Activated T-cell treated with anti-CD3 and anti-CD28 coated beads for 48 hours (primary cell): ENCODE results near the gene CUX1.
A peak's percentile ranks its signal among the peaks of the same experiment; 100 is the strongest.
"Not testable (repeated sequence)": the region's sequence is repeated elsewhere in the genome, so short reads cannot be mapped to it uniquely, and the experiment has no call there.

Experiments used
- DNase-seq: peaks from one replicate; pipeline ENCODE4 v3.0.0-alpha.2; 2020; ENCODE audit warnings: low read depth

The CUX1 gene

GRCh38 chr7:101917566-101917965 is 100.1 kb downstream of the CUX1 start:
- DNase-seq: no peak

DNA sequence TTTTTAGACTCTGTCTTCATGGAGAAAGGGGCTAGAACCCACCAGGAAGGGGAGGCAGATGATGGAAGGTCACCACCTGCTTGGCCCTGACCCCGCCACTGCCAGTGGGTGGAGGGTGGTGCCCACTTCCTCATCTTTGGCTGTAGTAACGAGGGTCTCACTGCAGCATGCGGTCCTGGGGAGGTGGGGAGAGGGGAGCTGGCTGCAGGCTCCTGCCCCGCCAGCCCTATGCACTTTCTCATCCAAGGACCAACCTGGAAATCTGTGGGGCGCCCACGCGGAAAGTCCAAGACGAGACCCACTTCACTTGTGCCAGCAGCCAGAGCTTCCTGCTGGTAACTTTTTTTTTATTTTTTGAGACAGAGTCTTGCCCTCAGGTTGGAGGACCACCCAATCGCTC is 101.0 kb downstream of the CUX1 start:
- DNase-seq: no peak

- no peak for DNase-seq
These were observed 102.1 kb downstream of the CUX1 start for GRCh38 chr7:101919363-101920115.

DNA sequence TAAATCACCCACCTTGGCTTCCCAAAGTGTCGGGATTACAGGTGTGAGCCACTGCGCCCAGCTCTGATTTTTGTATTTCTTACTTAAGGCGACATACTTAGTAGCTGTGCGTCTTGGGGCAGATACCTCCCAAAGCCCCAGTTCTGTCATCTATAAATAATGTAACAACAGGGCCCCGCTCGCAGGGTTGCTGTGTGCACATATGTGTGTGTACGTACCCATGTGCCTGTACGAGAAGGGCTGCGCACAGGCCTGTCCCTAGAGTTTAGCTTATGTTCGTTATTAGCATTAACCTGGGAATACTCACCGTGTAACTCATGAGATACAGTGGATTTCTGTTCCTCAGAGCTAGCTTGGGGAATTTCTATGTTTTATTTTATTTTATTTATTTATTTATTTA is 103.6 kb downstream of the CUX1 start:
- DNase-seq: no peak

DNA sequence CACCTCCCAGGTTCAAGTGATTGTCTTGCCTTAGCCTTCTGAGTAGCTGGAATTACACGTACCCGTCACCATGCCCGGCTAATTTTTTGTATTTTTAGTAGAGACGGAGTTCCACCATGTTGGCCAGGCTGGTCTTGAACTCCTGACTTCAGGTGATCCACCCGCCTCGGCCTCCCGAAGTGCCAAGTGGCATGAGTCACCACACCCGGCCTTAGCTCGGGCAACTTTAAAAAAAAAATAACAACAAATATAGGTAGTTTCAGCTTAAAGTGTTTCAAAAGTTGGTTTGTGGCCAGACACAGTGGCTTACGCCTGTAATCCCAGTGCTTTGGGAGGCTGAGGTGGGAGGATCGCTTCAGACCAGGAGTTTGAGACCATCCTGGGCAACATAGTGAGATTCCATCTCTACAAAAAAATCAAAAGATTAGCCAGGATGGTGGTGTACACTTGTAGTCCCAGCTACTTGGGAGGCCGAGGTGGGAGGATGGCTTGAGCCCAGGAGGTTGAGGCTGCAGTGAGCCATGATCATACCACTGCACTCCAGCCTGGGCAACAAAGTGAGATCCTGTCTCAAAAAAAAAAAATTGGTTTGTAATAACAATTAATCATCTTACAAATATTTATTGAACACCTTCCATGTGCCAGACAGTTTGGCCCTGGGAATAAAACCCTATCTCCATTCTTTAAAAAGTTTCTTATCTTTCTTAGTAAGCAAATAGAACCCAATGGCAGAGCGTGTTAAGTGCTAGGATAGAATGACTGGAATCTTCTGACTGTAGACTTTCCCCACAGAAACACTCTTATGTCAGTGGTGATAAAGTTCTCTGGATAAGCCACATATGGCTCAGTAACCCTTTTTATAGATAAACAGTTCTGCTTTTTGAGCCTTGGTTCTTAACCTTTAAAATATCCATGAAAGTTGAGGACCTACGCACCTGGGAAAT is 104.4 kb downstream of the CUX1 start:
- DNase-seq: not testable (repeated sequence)

- no peak for DNase-seq
These were observed 105.5 kb downstream of the CUX1 start for GRCh38 chr7:101922631-101923601.

- no peak for DNase-seq
These were observed 106.2 kb downstream of the CUX1 start for GRCh38 chr7:101923602-101923985.

GRCh38 chr7:101924171-101924570 is 106.7 kb downstream of the CUX1 start:
- peak; percentile 12 for DNase-seq

GRCh38 chr7:101926265-101926664 is 108.8 kb downstream of the CUX1 start:
- DNase-seq: no peak

DNA sequence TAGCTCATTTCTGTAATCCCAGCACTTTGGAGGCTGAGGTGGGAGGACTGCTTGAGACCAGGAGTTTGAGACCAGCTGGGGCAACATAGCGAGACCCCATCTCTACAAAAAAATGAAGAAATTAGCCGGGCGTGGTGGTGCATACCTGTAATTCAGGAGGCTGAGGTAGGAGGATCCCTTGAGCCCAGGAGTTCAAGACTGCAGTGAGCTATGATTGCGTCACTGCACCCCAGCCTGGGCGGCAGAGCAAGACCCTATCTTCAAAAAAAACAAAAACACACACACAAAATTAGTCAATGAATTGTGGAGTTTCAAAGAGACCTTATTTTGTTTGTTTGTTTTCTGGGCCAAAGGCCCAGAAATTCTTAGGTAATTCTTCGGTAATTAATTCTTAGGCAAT is 110.0 kb downstream of the CUX1 start:
- no peak for DNase-seq

DNA sequence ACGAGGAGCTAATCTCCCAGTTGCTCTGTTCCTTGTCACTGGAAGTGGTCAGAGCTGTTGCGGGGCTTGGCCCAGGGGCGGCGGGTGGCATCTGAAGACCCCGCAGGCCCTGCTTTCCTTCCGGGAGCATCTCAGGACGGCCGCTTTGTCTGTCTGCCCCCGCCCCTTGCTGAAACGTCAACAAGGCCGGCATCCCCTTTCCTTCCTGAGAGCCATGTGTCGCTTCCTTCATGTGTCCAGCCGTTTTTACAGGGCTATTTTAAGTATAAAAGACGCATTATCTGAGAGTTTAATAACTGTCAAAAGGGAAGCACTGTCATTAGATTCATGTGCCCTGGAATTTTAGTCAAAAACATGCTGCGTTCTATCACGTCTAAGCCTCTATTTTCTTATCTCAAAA is 110.4 kb downstream of the CUX1 start:
- no peak for DNase-seq

DNA sequence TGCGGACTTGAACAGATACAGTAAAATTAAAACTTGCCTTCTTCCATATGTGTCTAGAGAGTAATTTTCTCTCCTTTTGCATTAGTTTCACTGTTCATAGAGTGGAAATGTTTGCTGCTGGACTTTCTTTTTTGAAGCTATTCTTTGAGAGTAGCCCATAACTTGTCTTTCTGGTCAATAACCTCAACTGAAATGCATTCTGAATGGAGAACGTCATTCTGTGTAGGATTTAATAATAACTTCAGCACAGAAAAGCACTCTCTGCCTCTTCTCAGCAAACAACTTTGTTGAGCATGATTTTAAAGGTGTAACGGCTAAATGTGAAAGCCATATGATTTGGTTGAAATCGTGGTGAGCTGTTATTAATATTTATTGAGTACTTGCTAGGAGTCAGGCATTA is 111.8 kb downstream of the CUX1 start:
- DNase-seq: no peak

GRCh38 chr7:101929911-101930310 is 112.5 kb downstream of the CUX1 start:
- DNase-seq: not testable (repeated sequence)

GRCh38 chr7:101932083-101932482 is 114.7 kb downstream of the CUX1 start:
- no peak for DNase-seq

DNA sequence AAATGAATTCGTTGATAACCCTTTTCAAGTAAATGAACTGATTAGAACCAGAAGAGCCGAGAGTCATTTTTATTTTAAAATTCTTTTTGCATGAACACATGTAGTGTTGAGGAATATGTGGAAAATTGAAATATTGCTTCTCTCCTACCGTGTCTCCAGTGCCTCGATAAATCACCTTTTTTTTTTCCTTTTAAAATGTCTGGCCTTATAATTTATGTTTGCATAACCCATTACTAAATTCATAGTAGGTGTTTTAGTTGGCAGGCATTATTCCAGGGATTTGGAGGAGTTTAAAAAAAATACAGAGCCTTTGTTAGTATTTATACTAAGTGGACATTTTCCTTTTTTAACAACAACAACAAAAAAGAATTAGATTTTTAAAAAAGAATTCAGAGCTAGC is 115.6 kb downstream of the CUX1 start:
- no peak for DNase-seq

DNA sequence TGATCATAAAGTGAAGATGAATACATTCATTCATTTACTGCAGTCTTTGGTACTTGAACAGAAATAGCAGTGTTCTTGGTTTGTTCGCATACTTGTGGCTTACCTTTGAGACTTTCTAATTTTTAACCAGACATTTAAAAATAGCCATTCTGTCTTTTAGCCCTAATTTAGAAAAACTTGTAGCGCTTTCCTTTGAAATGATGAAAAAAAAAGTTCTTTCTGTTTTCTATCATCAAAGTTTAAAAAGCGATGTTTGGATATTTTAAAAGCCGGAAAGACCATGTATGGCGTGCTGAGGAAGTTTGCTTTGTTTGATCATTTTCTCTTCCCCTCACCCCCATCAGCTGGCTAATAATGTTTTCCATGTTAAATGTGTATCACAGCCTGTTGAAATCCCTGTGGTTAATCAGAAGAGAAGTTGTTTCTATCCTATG is 116.3 kb downstream of the CUX1 start:
- DNase-seq: no peak

- DNase-seq: no peak
These were observed 117.2 kb downstream of the CUX1 start for GRCh38 chr7:101934618-101935017.

DNA sequence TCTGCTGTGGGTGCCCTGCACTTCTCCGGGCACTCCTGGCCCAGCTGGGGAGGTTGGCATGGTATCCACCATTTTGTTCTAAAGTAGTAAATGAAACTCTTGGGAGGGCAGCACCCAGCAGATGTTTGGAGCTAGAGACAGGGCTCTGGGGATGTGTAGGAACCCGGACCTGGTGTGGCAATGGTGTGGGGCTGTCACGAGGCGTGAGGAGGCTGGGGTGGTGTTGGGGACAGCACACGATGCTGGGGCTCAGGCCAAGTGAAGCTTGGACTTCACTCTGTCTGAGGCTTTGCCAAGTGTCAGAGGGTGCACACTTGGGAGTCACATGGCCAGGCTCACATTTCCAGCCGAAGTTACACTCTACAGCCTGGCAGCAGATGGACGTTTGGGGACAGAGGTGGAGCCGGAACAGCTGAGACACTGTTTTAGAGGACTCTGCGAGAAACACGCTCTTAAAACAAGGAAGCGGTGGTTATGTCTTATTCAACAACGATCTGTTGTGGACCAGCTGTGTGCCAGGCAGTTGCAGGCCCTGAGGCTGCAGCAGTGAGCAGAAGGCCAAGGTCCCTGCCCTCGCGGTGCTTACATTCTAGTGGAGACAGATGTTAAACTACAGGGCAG is 118.2 kb downstream of the CUX1 start:
- DNase-seq: no peak

DNA sequence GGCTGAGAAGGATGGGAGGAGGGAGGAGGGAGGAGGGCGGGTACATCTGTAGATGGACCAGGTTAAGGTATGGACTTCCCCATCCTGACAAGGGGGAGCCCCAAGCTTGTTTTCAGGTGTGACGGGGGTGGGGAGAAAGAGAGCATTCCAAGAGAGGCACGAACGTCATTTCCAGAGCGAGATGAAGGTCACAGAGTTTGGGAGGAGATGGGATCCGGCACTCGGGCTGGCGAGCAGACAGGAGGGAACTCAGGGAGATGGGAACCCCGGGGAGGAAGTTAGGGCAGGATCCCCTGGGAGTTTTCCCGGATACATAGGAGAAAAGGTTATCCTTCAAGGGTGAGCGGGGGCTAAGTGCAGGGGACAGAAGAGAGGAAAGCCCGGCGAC is 118.8 kb downstream of the CUX1 start:
- DNase-seq: no peak

- DNase-seq: no peak
These were observed 119.3 kb downstream of the CUX1 start for GRCh38 chr7:101936611-101937231.
